Endodermal cell (in vitro differentiated cells): Measurements from ENCODE around the gene CENPE. TPM values are rescaled to one million over a fixed set of nuclear protein-coding genes. Genes with fewer than 3 reads are reported as not detected.

Experiments
- DNase-seq: peaks from one replicate; pipeline ENCODE4 v3.0.0-alpha.2; 2017
- H3K27ac ChIP-seq: 2 replicates; pipeline ENCODE4 v1.5.1; 2013; ENCODE audit warnings: mild to moderate bottlenecking, low read depth, low read length, moderate library complexity
- H3K27me3 ChIP-seq: 2 replicates; pipeline ENCODE4 v1.6.1; 2013; ENCODE audit warnings: mild to moderate bottlenecking, low read length, moderate library complexity; ENCODE audit not compliant: insufficient read depth, control insufficient read depth, poor library complexity, severe bottlenecking
- H3K36me3 ChIP-seq: 2 replicates; pipeline ENCODE4 v1.7.0; 2013; ENCODE audit warnings: mild to moderate bottlenecking, low read length, moderate library complexity; ENCODE audit not compliant: control insufficient read depth, insufficient read depth
- H3K4me1 ChIP-seq: one replicate; pipeline ENCODE4 v1.7.0; 2013; ENCODE audit warnings: low read length; ENCODE audit not compliant: control insufficient read depth, insufficient read depth
- H3K4me3 ChIP-seq: 2 replicates; pipeline ENCODE4 v1.5.1; 2013; ENCODE audit warnings: mild to moderate bottlenecking, low read length, moderate library complexity
- H3K9ac ChIP-seq: 2 replicates; pipeline ENCODE4 v1.6.1; 2013; ENCODE audit warnings: mild to moderate bottlenecking, low read length, moderate library complexity; ENCODE audit not compliant: poor library complexity, severe bottlenecking; ENCODE audit errors: extremely low read depth
- H3K9me3 ChIP-seq: 2 replicates; pipeline ENCODE4 v1.6.1; 2013; ENCODE audit warnings: mild to moderate bottlenecking, low read length, moderate library complexity; ENCODE audit not compliant: control insufficient read depth
- H3K27ac Mint-ChIP-seq: 2 replicates; pipeline ENCODE4 v1.8.0; 2020; ENCODE audit warnings: mixed read lengths
- H3K27me3 Mint-ChIP-seq: 2 replicates; pipeline ENCODE4 v1.8.0; 2021; ENCODE audit warnings: mild to moderate bottlenecking, mixed read lengths; ENCODE audit not compliant: insufficient read depth
- H3K36me3 Mint-ChIP-seq: 2 replicates; pipeline ENCODE4 v1.8.0; 2020; ENCODE audit warnings: low read depth, mixed read lengths
- H3K4me1 Mint-ChIP-seq: 2 replicates; pipeline ENCODE4 v1.8.0; 2020; ENCODE audit warnings: mixed read lengths
- H3K4me3 Mint-ChIP-seq: 2 replicates; pipeline ENCODE4 v1.8.0; 2020; ENCODE audit warnings: mild to moderate bottlenecking, moderate library complexity, mixed read lengths
- H3K9me3 Mint-ChIP-seq: 2 replicates; pipeline ENCODE4 v1.8.0; 2020; ENCODE audit warnings: mild to moderate bottlenecking, mixed read lengths
- WGBS, 2 experiments: methylation state at CpG; one replicate each; pipeline versions ENCODE4 v1.1.5 to v1.1.7; 2013; ENCODE audit warnings: missing lambda C conversion rate in 2 of 2, mixed read lengths in 1 of 2; ENCODE audit not compliant: insufficient coverage in 1 of 2, insufficient read length in 1 of 2; 5-methylcytosine and 5-hydroxymethylcytosine counted together
- total RNA-seq, 2 donors: library from RNA; stranded (reverse); fragmentation: NEBNext Ultra II Directional in 1 of 2; extraction: Animal tissue kit (Norgen Biotek cat#: 25700) in 1 of 2; gene quantifications; 2 replicates in 1 of 2; 3 replicates in 1 of 2; pipeline ENCODE4 v1.2.1, GENCODE V29; 2021
- TF ChIP-seq, protein P1 (sequence below): fragments of 200-600 bp; sonication (generic); conservative IDR thresholded peaks from 2 replicates; pipeline ENCODE4 v1.5.0; 2021; ENCODE audit warnings: antibody characterized with exemption, mild to moderate bottlenecking

Gene CENPE
- total RNA-seq, 2 donors from 2014 or later, result 32.4 to 39.6 TPM

GRCh38 chr4:103075435-103075893 is 122.7 kb downstream of the CENPE start:
- Histone ChIP-seq H3K4me3 (peak overlapping the region; percentile 76), H3K27ac (no peak overlapping the region), H3K27me3 (peaks cover 10% of the 10 kb centered on the region), H3K36me3 (peaks cover 5% of the 10 kb centered on the region), H3K9ac (peak overlapping the region; percentile 62), H3K9me3 (no peaks in the 10 kb centered on the region), H3K4me1 (no peaks in the 10 kb centered on the region)
- DNase-seq, result no peak
- TF ChIP-seq, protein P1, sequence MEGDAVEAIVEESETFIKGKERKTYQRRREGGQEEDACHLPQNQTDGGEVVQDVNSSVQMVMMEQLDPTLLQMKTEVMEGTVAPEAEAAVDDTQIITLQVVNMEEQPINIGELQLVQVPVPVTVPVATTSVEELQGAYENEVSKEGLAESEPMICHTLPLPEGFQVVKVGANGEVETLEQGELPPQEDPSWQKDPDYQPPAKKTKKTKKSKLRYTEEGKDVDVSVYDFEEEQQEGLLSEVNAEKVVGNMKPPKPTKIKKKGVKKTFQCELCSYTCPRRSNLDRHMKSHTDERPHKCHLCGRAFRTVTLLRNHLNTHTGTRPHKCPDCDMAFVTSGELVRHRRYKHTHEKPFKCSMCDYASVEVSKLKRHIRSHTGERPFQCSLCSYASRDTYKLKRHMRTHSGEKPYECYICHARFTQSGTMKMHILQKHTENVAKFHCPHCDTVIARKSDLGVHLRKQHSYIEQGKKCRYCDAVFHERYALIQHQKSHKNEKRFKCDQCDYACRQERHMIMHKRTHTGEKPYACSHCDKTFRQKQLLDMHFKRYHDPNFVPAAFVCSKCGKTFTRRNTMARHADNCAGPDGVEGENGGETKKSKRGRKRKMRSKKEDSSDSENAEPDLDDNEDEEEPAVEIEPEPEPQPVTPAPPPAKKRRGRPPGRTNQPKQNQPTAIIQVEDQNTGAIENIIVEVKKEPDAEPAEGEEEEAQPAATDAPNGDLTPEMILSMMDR, result no peak
- peaks cover 2% of the 10 kb centered on the region for H3K4me1 Mint-ChIP-seq
- 53 to 68% methylated on average over 3 to 4 of the region's 4 CpGs for WGBS, 2 experiments
- peaks cover 3% of the 10 kb centered on the region for H3K36me3 Mint-ChIP-seq
- H3K9me3 Mint-ChIP-seq, result no peaks in the 10 kb centered on the region
- H3K4me3 Mint-ChIP-seq, result peak overlapping the region; percentile 77
- no peak overlapping the region for H3K27ac Mint-ChIP-seq
- H3K27me3 Mint-ChIP-seq, result peaks cover 24% of the 10 kb centered on the region

DNA sequence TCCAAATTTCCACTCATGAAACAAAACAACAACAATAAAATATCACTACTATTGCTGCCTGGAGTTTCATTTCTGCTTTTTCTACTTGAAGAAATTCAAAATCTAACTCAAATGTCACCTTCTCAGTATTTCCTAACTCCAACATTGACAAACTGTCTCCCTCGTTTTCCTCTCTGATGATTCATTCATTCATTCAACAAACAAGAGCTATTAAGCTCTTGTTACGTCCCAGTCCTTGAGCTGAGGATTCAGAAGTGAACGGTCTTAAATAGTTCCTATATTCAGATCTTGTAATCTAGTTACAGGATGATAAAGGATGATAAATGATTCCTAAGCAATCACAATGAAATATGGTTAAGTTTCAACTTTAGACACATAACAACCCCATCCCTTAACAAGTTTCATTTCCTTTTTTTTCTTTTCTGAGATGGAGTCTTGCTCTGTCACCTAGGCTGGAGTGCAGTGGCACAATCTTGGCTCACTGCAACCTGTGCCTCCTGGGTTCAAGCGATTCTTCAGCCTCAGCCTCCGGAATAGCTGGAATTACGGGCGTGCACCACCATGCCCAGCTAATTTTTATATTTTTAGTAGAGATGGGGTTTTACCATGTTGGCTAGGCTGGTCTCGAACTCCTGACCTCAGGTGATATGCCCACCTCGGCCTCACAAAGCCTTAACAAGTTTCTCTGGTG is 123.3 kb downstream of the CENPE start:
- Mint-ChIP-seq H3K36me3 (peaks cover 3% of the 10 kb centered on the region), H3K4me1 (peaks cover 3% of the 10 kb centered on the region), H3K27me3 (peaks cover 24% of the 10 kb centered on the region), H3K9me3 (no peaks in the 10 kb centered on the region), H3K27ac (no peak overlapping the region), H3K4me3 (no peak overlapping the region)
- Histone ChIP-seq H3K4me3 (no peak overlapping the region), H3K27me3 (peaks cover 10% of the 10 kb centered on the region), H3K9ac (no peak overlapping the region), H3K27ac (no peak overlapping the region), H3K4me1 (no peaks in the 10 kb centered on the region), H3K9me3 (no peaks in the 10 kb centered on the region), H3K36me3 (peaks cover 5% of the 10 kb centered on the region)
- DNase-seq, result no peak
- 95% methylated on average over 5 to 9 of the region's 9 CpGs for WGBS, 2 experiments
- TF ChIP-seq, protein P1, result no peak

- no peak for DNase-seq
- H3K27me3 Mint-ChIP-seq, result peaks cover 24% of the 10 kb centered on the region
- H3K9ac ChIP-seq, result no peak overlapping the region
- H3K4me3 ChIP-seq, result no peak overlapping the region
- H3K9me3 Mint-ChIP-seq, result no peaks in the 10 kb centered on the region
- no peak overlapping the region for H3K27ac Mint-ChIP-seq
- no peaks in the 10 kb centered on the region for H3K4me1 ChIP-seq
- no peaks in the 10 kb centered on the region for H3K36me3 Mint-ChIP-seq
- no peaks in the 10 kb centered on the region for H3K9me3 ChIP-seq
- no peaks in the 10 kb centered on the region for H3K36me3 ChIP-seq
- TF ChIP-seq, protein P1, result no peak
- no peak overlapping the region for H3K27ac ChIP-seq
- H3K4me3 Mint-ChIP-seq, result no peak overlapping the region
- peaks cover 10% of the 10 kb centered on the region for H3K27me3 ChIP-seq
- 92 to 96% methylated on average over 2 of the region's 2 CpGs for WGBS, 2 experiments
- H3K4me1 Mint-ChIP-seq, result peaks cover 3% of the 10 kb centered on the region
Measured at GRCh38 chr4:103073792-103074438, 124.2 kb downstream of the CENPE start.
